Stimulated activated CD8-positive, alpha-beta memory T cell treated with anti-CD3 and anti-CD28 coated beads, Interleukin-7, amount 100 ng/mL, for 1 hour (primary cell): ENCODE measurements around the gene CHCHD6.

ENCODE experiments used
- DNase-seq, 2 donors: peaks; one replicate each; pipeline ENCODE4 v3.0.0-alpha.2; 2020; ENCODE audit warnings: low read depth in 2 of 2

CHCHD6 gene

DNA sequence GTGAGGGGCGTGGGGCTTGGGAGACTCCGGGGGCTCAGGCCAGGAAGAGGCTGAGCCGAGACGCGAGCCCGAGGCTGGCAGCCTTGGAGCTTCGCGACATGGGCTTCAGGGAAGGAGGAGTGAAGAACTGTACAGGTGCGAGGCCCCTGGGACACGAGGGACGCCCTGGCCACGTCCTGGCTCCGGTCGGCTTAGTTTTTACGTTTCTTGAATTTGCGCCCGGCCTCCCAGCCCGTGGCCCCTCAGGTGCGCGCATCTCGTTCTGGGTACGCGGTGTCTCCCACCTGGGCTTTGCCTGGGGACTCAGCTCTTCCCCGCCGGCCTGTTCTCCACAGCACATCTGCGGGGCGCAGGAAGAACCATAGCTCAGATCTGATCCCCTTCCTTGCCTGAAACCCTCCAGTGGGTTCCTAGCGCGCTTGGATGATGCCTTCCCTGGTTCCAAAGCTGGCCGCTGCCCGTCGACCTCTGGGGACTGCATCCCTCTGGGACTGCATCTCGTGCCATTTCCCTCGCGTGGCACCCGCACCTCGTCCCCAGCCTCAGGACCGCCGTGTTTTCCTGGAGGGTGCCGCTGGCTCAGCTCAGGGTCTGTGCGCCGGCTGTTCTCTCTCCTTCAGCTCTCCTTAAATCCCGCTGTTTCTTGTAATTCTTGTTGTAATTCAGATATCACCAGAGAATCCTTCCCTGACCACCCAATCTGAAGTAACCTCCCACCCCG lies 614 bp downstream of the CHCHD6 start:
- DNase-seq = no peak

DNA sequence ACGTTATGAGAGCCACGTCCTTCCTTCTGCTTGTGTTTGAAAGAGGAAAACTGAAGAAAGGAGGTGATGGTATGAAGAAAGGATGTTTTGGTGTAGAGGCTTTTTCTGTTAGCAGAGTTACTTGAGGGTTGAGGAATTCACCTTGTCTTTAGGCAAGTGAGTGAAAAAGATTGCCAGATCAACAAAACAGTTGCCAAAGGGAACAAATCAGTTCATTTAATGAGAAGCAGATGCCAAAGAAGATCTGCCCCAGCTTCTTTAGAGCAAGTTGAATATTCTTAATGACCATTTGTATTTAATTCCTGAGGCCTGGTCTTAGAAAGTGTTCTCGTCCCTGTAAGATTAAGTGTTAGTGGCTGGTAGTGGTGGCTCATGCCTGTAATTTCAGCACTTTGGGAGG lies 2.6 kb downstream of the CHCHD6 start:
- DNase-seq = no peak

DNA sequence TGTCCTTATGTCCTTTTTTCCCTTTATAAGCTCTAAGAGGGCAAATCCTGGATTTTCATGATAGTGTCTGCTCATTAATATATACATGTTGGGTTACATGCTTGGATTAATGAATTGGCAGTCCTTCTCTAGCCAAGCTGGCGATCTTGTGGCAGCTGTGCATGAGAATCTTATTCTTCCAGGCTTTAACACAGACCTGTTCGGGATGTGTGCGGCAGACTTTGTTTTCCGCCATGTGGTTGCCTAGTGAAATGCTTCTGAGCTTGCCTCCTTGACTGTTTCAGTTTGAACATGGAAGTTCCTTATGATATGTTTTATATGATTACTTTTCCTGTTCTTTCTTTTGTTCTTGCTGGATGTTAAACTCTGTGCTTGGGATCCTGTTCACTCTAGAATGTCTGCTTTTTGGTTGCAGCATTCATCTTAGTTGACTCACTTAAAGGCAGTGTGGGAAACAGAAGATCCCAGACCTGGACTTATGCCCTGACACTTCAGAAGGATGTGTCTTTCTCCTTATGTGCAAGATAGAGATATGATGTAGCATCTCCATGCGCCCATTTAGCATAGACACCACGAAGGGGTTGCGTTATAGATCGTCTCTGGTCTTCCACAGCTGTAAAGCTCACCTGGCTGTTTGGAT lies 7.2 kb downstream of the CHCHD6 start:
- DNase-seq = no peak

DNA sequence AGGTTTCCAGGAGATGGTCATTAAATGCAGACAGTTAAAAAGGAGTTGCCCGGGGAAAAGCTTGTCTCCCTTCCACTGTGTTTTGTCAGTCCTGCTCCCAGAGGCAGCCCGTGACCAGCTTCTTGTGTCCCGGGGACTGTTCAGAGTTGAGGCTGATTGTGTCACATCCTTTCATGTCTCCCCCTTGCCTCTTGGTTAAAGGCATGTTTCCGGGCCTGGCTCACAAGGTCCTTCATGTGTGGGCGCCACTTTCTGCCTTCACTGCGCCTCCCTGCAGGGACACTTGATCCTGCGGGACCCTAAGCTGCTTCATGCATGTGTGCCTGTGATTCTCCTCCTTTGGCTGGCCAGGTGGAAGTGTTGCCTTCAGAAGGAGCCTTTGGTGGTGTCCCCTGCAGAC lies 9.2 kb downstream of the CHCHD6 start:
- no peak for DNase-seq

DNA sequence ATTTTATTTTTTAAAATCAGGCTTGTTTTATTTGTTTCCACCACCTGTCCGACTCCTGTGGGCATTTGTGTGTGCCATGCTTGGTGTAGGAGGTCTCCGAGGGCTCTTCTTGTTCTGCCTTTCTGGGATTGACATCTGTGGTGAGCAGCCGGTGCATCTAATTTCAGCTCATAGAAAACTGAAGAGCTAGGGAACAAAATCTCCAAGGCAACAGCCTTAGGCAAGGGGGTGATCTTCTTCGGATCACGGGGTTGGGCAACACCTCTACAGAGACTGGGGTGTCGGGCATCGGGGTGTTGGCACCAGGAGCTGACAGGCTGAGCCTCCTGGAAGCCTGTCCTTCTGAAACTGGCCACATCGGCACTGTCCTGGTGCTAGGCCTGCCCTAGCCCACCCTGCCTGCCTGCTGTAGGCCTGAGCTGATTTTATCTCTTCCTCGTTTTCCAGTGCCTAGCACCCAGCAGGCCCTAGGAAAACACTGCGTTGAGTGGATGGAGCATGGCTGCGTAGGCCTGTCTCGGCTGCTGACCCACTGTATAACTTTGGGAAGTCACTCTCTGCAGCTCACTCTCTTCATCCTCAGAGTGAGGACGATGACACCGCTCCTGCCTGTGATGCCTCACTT lies 10.3 kb downstream of the CHCHD6 start:
- DNase-seq = no peak

DNA sequence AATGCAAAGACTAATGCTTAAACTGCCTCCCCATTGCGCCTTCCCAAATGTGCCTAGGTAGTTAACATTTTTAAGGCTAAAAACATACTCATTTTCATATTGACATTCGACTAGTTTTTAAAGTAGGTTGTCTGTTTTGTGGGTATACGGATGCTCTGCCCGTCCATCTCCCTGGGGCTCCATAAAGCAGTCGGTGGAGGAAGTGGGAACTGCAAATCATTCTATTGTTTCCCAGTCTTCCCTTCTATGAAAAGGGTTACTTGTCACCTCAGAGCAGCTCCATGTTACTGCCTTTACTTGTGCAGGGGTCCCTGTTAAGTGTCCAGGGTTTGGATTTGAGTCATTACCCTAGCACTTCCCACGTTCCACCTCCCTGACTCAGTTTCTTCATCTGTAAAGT lies 10.9 kb downstream of the CHCHD6 start:
- no peak for DNase-seq

DNA sequence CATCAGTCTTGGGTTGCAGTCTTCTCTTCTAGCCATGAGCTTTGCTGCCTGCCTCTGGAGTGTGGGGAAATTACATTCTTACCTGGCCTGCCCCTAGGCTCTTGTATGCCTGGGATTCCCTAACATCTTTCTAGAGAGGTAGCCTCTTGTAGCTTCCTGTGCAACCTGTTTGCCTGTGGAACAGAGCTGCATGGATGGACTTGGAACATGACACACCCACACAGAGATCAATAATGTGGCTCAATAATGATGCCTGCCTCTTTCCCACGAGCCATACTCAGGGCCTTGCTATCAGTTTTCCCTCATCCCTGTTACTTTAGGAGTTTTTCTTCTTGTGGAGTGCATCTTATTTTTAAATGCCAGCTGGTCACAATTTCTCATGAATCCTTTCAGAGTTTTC lies 11.4 kb downstream of the CHCHD6 start:
- no peak for DNase-seq

DNA sequence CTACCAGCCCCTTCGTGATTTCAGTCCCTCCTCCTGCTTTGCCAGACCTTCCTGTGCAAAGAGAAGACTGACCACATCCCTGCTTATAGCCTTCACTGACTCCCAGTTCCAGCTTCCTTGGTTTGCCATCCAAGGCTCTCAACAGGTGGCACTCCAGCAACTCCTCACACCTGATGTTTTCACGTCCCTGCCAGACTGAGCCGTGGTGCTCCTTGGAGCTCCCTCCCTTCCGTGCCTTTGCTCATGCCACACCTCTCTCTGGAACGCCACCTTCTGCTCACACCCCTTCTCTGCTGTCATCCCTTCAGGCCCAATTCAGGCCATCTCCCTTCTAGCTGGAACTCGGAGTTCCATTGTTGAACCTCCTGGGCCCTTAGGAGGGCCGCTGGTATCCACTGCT lies 12.0 kb downstream of the CHCHD6 start:
- DNase-seq = no peak

DNA sequence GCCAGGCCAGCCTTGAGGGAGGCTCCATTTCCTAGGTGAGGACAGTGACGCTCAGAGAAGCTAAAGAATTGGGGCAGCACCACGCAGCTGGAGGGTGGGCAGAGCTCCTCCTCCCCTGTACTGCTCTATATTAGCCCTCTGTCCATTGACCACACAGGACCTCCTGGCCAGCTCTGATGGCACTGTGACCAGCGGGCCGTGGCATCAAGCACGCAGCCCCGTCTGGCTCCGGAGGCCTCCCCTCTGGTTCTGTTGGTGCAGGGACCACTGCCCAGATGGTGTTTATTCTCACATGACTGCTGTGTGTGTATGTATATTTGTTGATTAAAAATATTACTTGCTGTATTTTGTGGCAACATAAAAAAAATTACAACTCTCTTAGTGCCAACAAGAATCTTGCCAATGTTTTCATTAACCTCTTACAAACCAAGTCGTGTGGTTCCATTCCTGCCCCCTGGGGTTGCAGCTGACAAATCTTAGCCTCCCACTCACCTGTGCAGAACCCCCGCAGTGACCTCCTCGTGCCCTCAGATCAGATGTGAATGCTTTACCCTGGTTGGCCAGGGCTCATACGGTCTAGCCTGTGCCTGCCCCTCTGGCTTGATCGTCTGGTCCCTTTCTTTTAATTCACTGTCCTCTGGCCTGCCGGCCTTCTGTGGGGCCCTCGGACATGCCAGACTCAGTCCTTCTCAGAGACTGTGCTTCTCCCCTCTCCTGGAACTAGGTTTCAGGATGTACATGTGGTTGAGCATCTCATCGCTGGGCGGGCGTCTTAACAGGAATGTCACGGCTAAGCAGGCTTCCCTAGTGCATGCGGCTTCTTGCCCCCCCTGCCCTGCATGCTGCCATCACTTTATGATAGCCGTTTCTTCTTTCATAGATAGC lies 14.8 kb downstream of the CHCHD6 start:
- no peak for DNase-seq

DNA sequence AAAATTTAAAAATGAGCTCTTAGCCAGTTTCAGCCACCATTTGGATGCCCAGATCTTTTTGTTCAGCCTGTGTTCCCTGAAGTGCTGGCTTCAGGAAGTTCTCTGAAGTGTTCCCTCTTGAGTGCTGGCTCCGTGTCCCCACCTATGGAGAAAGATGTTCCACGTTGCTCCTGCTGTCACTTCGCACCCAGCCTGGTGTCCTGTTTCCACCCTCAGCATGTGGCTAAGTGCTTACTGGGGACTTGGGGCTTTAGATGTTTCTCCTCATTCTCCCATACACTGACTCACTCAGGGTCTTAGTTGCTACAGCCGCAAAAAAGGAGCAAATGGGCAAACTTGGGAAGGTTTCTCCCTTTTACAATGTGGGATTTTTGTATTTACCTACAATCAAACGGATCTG lies 16.6 kb downstream of the CHCHD6 start:
- no peak for DNase-seq

DNA sequence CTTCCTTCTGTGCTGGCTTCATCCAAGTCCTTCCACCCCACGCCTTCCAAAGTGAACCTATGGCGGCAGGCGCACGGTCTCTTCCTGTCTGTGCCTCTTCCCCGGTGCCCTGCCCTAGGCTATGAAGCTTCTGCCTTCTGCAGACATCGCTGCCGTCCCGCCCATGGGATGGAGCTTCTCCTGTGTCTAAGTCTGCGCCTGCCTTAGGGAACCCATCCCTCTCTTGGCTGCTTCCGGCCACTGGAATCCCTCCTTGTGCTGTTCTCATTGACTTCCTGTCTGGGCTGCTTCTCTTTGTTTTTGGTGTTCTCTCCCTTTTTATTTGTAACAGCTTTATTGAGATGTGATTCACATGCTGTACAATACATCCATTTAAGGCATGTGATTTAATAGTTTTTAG lies 17.2 kb downstream of the CHCHD6 start:
- DNase-seq = no peak

DNA sequence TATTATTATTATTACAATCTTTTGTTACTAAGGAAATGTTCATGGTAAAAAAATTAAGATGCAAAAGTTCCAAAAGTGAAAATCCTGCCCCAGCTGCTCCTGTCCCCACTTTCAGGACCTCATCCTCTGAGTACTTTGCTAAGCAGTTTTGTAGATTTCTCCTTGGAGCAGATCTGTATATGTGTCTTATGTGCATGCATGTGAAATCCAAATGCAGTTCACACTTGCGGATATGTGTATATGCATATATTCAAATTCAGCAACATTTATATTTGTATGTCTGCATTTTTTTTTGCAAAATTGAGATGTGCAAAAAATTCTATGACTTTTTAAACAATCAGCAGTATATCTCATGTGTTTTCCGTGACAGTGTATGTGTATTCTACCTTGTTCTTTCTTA lies 19.2 kb downstream of the CHCHD6 start:
- DNase-seq = no peak

DNA sequence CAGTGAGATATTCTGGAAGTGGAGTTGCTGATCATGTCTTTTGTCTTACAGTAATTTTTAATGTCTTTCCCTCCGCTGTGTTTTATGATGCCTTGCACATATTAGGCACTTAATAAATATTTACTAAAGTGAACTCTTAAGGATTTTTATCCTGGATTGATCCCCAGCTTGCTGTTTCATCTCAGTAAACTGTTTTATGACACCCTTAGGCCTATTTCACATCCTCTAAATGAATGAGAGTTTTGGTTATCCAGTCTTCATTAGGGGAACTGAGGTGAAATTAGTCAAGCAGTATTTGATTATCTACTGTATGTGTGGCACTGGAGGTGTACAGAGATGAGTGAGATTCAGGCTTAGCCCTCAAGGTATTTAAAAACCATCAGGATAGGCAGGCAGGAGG lies 19.8 kb downstream of the CHCHD6 start:
- DNase-seq = no peak

DNA sequence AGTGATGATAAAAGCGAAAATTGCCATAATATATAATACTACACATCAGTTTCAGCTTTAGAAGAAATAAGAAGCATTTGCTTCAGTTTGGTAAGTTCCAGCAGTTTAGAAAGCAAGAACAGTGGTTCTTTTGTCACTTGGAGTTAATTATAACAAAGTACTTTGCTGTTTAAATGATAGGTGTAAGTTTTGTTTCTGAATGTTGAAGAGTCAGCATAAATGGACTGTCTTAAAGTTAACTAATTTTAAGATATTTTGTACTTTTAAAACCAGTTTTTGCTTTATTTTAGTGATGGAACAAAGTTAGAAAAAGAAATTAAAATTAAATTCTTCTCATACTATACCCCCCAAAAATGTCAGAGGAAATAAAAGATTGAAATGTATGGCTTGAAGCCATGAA lies 24.6 kb downstream of the CHCHD6 start:
- no peak for DNase-seq

DNA sequence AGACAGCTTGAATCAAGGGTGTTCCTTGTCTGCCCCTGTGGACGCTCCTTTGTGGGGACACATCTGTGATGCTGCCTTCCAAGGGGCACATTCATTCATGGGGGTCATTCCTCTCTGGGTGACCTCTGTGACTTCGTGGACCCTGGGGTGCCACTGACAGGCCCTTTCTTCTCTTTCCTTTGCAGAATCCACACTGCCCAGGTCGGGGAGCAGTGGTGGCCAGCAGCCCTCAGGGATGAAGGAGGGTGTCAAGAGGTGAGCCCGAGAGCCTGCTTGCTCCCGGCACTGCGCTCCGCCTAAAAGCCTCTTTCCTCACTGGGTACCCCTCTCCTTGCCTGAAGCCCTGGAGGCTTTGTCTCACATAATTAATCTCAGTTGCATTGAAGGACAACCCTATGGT lies 26.3 kb downstream of the CHCHD6 start:
- no peak for DNase-seq

DNA sequence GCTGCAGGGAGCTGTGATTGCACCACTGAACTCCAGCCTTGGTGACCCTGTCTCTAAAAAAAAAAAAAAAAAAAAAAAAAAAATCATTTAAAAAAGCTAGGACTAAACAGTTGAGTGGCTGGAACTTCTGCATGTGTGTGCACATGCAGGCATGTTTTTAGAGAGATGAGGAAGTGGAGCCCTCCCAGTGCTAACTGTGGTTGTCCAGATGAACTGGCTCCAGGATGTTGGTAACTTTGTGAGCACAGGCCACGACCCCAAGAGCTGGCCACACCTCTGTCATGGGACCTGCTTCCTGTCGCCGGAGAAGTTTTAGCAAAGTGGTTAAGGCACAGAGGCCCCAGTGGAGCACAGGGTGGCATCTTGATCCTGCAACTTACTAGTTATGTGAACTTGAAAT lies 27.0 kb downstream of the CHCHD6 start:
- DNase-seq = no peak

DNA sequence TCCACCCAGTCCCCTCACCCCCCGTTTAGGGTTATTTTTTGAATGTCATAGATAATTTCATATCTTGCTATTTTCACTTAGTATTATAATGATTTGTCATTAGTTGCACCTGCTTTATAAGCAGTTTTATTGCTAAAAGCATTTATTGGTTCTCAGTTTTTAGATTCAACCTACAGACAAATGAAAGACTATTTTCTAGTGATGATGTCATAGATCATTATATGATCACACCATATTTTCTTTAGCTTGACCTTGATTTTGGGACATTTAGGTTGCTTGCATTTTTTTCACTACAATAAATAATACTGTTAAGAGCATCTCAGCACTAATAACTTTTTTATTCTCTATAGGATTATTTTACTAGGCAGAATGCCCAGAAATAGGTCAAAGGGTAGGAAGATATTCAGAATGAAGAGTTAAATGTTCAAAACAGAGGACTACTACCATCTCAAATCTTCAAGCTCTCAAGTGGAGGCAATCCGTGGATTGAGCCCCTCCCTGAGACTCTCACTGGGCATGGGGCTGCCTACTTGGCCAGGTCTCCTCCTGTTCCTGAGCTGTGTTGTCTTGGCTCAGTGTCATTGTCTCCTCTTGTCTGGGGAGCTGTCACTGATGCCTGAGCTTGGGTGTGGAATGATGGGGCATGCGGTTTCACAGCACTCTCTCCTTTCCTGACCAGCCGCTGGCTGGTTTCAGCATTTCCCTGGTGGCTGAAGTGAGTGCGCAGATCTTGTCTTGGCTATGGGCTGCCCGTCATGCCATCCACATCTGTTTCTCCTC lies 28.4 kb downstream of the CHCHD6 start:
- no peak for DNase-seq

DNA sequence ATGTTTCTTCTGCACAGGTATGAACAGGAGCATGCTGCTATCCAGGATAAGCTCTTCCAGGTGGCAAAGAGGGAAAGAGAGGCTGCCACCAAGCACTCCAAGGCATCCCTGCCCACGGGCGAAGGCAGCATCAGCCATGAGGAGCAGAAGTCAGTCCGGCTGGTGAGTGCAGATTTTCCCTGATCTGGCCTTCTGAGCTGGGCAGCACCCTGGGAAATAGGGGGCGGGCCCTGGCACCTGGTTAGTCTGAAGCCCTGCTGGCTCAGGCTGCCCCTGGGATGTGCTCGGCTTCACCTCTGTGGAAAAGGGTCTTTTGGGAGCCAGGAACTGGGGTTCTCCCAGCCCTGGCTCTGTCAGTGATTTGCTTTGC lies 29.0 kb downstream of the CHCHD6 start:
- no peak for DNase-seq

DNA sequence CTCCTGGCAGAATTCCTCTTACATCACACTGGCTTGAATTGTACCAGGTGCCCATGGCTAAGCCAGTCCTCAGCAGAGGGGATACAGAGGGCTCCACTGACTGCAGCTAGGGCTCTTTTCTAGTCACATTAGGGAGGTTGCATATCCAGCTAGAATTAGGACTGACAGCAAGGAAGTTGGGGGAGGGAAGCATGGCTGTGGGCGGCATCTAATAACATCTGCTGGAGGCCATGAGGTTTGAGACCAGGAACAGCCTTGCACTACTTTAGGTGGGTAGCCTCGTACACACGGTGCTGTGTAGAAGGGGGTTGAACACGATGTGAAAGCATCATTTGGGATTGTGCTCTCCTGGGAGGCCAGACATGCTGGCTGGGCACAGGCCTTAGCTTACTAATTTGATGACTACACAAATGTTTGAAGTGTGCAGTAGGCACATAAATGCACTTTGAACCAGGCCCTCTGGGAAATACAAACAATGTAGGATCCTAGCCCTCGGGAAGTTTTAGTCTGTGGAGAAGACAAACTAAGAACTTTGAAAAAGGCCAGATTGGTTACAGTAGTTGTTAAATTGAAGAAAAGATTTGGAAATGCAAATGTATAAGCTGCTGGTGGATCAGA lies 30.2 kb downstream of the CHCHD6 start:
- DNase-seq = no peak

DNA sequence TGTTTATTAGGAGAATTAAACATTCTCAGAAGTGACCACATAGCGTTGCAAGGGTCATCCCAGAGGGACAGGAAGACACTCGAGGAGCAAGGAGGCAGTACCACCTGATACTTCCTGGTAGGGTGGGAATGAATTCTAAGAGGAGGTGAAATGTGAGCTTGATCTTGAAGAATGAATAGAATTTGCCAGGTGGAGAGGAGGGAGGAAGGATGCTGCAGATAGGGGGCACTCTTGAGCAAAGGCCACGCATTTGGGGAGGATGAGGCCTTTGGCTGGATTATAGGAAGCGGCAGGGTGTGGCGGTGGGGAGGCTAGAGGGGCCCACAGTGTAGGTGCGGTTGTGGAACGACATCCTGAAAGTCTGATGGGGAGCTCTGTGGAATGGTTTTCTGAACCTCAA lies 33.5 kb downstream of the CHCHD6 start:
- no peak for DNase-seq

DNA sequence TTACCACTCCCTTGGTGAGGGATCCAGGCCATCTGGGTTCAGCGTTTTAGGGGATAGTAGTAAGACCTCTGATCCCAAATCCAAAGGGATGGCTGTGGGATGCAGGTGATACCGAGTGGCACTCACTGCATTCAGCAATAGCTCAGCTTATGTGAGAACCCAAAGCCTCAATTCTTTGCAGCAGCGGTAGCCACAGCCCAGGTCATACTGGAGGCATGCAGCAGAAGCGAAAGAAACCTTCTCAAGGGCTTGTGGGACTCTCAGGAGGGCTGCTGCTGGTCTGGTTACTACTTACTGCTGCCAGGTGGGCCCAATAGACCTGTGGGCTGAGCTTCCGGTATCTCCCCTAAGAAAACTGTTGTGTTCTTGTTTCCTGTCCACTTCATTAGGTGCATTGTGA lies 38.0 kb downstream of the CHCHD6 start:
- no peak for DNase-seq
